ENCODE results near the gene ARHGAP22. TPM values are rescaled to one million over a fixed set of nuclear protein-coding genes. Genes with fewer than 3 reads are reported as not detected.

Gene ARHGAP22
- total RNA-seq, 1 experiment from 2014 or later, result 9.9 TPM

- intact Hi-C loops (cut with micrococcal nuclease), result no loop called here
- H3K4me3 ChIP-seq (replicated peaks in 1 of 2; ENCODE audit: low read depth in 1 of 2, low read length in 2 of 2), result no peak overlapping the region
- no peaks in the 10 kb centered on the region for H3K9me2 ChIP-seq (ENCODE audit: insufficient read depth)
- H3K4me2 ChIP-seq (ENCODE audit: low read length), result no peak overlapping the region
- H3K4me1 ChIP-seq (ENCODE audit: control insufficient read depth in 1 of 2, insufficient read depth in 2 of 2, low read length in 2 of 2), result no peaks in the 10 kb centered on the region
- H3K27ac ChIP-seq (ENCODE audit: low read depth, low read length), result no peak overlapping the region
- no peaks in the 10 kb centered on the region for H4K20me1 ChIP-seq (ENCODE audit: insufficient read depth)
- BruUV-seq (replicated peaks), result no TSS peak
- no peaks in the 10 kb centered on the region for H3K36me3 ChIP-seq (ENCODE audit: control insufficient read depth in 1 of 2, insufficient read depth in 2 of 2, low read length in 2 of 2)
- H3K27me3 ChIP-seq (ENCODE audit: insufficient read depth, low read length), result no peaks in the 10 kb centered on the region
- H3K9ac ChIP-seq (ENCODE audit: low read length), result no peak overlapping the region
- H2AFZ ChIP-seq (ENCODE audit: low read depth, low read length, poor library complexity, severe bottlenecking), result no peak overlapping the region
- no peak for DNase-seq (ENCODE audit: low read depth, low spot score)
- ATAC-seq, result no peak
- no peaks in the 10 kb centered on the region for H3K79me2 ChIP-seq (ENCODE audit: insufficient read depth, low read length)
- no peak for TF ChIP-seq ELF1 (IDR thresholded peaks at IDR 0.05; ENCODE audit: borderline replicate concordance, low read depth)
- TF ChIP-seq TCF7L2 (IDR thresholded peaks at IDR 0.05; ENCODE audit: borderline replicate concordance, extremely low read depth, insufficient read depth, insufficient read length), result no peak
- TF ChIP-seq JUND (IDR thresholded peaks at IDR 0.05), result no peak
- TF ChIP-seq FOSL1 (IDR thresholded peaks at IDR 0.05; ENCODE audit: low read depth), result no peak
- no peak for TF ChIP-seq SRF (IDR thresholded peaks at IDR 0.05; ENCODE audit: low read depth)
- TF ChIP-seq CTCF (IDR thresholded peaks at IDR 0.05 in 2 of 3, conservative IDR thresholded peaks at IDR 0.05 in 1 of 3; ENCODE audit: borderline replicate concordance in 1 of 3, insufficient read depth in 1 of 3, low read depth in 2 of 3, low read length in 2 of 3), result no peak
- TF ChIP-seq ZNF274 (IDR thresholded peaks at IDR 0.05; ENCODE audit: low read depth, low read length), result no peak
- TF ChIP-seq POLR2A (IDR thresholded peaks at IDR 0.05; ENCODE audit: borderline replicate concordance, extremely low read depth, insufficient read depth, insufficient read length), result no peak
- H3K9me3 ChIP-seq (ENCODE audit: control insufficient read depth in 1 of 2, insufficient read depth in 1 of 2, low read depth in 1 of 2, low read length in 2 of 2), result no peaks in the 10 kb centered on the region
- ChIA-PET POLR2A (no interaction called here), CTCF (no interaction called here), RAD21 (ENCODE audit: low non-redundant PET in 1 of 2, low total read pairs in 2 of 2, uncharacterized antibody in 2 of 2, unreplicated experiment in 2 of 2) (no interaction called here)
These were observed 127.3 kb downstream of the ARHGAP22 start for GRCh38 chr10:48477616-48478015.

GRCh38 chr10:48477141-48477540 is 127.7 kb downstream of the ARHGAP22 start:
- POLR2A ChIA-PET, result no interaction called here
- H3K79me2 ChIP-seq (ENCODE audit: insufficient read depth, low read length), result no peaks in the 10 kb centered on the region
- CTCF ChIA-PET, result no interaction called here
- H3K4me3 ChIP-seq (replicated peaks in 1 of 2; ENCODE audit: low read depth in 1 of 2, low read length in 2 of 2), result no peak overlapping the region
- H3K36me3 ChIP-seq (ENCODE audit: control insufficient read depth in 1 of 2, insufficient read depth in 2 of 2, low read length in 2 of 2), result no peaks in the 10 kb centered on the region
- intact Hi-C loops (cut with micrococcal nuclease), result no loop called here
- H3K9ac ChIP-seq (ENCODE audit: low read length), result no peak overlapping the region
- no peaks in the 10 kb centered on the region for H3K9me3 ChIP-seq (ENCODE audit: control insufficient read depth in 1 of 2, insufficient read depth in 1 of 2, low read depth in 1 of 2, low read length in 2 of 2)
- H3K27ac ChIP-seq (ENCODE audit: low read depth, low read length), result no peak overlapping the region
- H3K9me2 ChIP-seq (ENCODE audit: insufficient read depth), result no peaks in the 10 kb centered on the region
- RAD21 ChIA-PET (ENCODE audit: low non-redundant PET in 1 of 2, low total read pairs in 2 of 2, uncharacterized antibody in 2 of 2, unreplicated experiment in 2 of 2), result no interaction called here
- no peaks in the 10 kb centered on the region for H3K27me3 ChIP-seq (ENCODE audit: insufficient read depth, low read length)
- no peaks in the 10 kb centered on the region for H3K4me1 ChIP-seq (ENCODE audit: control insufficient read depth in 1 of 2, insufficient read depth in 2 of 2, low read length in 2 of 2)
- H3K4me2 ChIP-seq (ENCODE audit: low read length), result no peak overlapping the region
- DNase-seq (ENCODE audit: low read depth, low spot score) (no peak), ATAC-seq (no peak)
- H4K20me1 ChIP-seq (ENCODE audit: insufficient read depth), result no peaks in the 10 kb centered on the region
- no peak overlapping the region for H2AFZ ChIP-seq (ENCODE audit: low read depth, low read length, poor library complexity, severe bottlenecking)
- BruUV-seq (replicated peaks), result no TSS peak
- TF ChIP-seq EGR1 (IDR thresholded peaks at IDR 0.05; ENCODE audit: low read depth) (no peak), TCF7L2 (IDR thresholded peaks at IDR 0.05; ENCODE audit: borderline replicate concordance, extremely low read depth, insufficient read depth, insufficient read length) (no peak), POLR2AphosphoS5 (IDR thresholded peaks at IDR 0.05; ENCODE audit: low read depth, low read length) (no peak), FOSL1 (IDR thresholded peaks at IDR 0.05; ENCODE audit: low read depth) (no peak), RAD21 (IDR thresholded peaks at IDR 0.05; ENCODE audit: low read depth) (no peak), REST (IDR thresholded peaks at IDR 0.05; ENCODE audit: low read depth) (no peak), SP1 (IDR thresholded peaks at IDR 0.05; ENCODE audit: low read depth) (no peak), MAX (IDR thresholded peaks at IDR 0.05) (no peak)

All from HCT116 (cell line).